BJ (cell line): Measurements from ENCODE around the gene ARL15. TPM values are rescaled to one million over a fixed set of nuclear protein-coding genes. Genes with fewer than 3 reads are reported as not detected.
"Not testable (repeated sequence)": the region's sequence is repeated elsewhere in the genome, so short reads cannot be mapped to it uniquely, and the experiment has no call there.

Experiments used
- CTCF ChIA-PET: fragments of 350-600 bp; formaldehyde crosslinking; extraction: SDS; loops from one replicate; lab custom pipeline; 2021; ENCODE audit warnings: antibody characterized with exemption, inconsistent platforms; lab: Yijun Ruan, JAX
- POLR2A ChIA-PET: fragments of 300-600 bp; sonication (Branson Sonifier 250); formaldehyde crosslinking; extraction: SDS; loops from one replicate; lab custom pipeline; 2021; ENCODE audit warnings: antibody characterized with exemption; lab: Charles Lee
- DNase-seq: peaks from one replicate; pipeline ENCODE4 v3.0.0-alpha.2; 2011; ENCODE audit warnings: low read depth
- H3K27me3 ChIP-seq: 2 replicates; pipeline ENCODE4 v1.6.0; 2011; ENCODE audit warnings: low read length; ENCODE audit not compliant: control insufficient read depth, insufficient read depth
- H3K36me3 ChIP-seq: 2 replicates; pipeline ENCODE4 v1.5.1; 2011; ENCODE audit warnings: low read length; ENCODE audit not compliant: control insufficient read depth, insufficient read depth
- H3K4me3 ChIP-seq: 2 replicates; pipeline ENCODE4 v1.5.1; 2011; ENCODE audit warnings: low read depth, mild to moderate bottlenecking, control low read depth, low read length
- CTCF ChIP-seq: IDR thresholded peaks from 2 replicates; pipeline ENCODE4 v1.5.1; 2011; ENCODE audit warnings: low read depth, mild to moderate bottlenecking, control low read depth, inconsistent platforms, low read length, moderate library complexity; ENCODE audit not compliant: insufficient read depth
- polyA plus RNA-seq: library from polyadenylated mRNA; depleted of rRNA; stranded (reverse); fragments of >200 nt; gene quantifications from 2 replicates; pipeline ENCODE4 v1.2.3, GENCODE V29; 2011

The ARL15 gene
- polyA plus RNA-seq, 1 experiment: 11.9 TPM

- DNase-seq: no peak
- no peak overlapping the region for H3K4me3 ChIP-seq
- ChIA-PET CTCF (interaction anchor here (1.3 kb wide), 1 partner anchor 88 kb away, joined by 3 read pairs; no protein-coding TSS in a partner anchor), POLR2A (no interaction called here)
- no peak for TF ChIP-seq CTCF
- no peaks in the 10 kb centered on the region for H3K27me3 ChIP-seq
- H3K36me3 ChIP-seq: no peaks in the 10 kb centered on the region
Measured at GRCh38 chr5:53871775-53872174, 438.6 kb downstream of the ARL15 start.

GRCh38 chr5:53871050-53871449 is 439.3 kb downstream of the ARL15 start:
- ChIA-PET CTCF (no interaction called here), POLR2A (no interaction called here)
- H3K27me3 ChIP-seq: peaks cover 3% of the 10 kb centered on the region; the same call in 1 of the 2 replicates
- H3K4me3 ChIP-seq: no peak overlapping the region
- no peak for TF ChIP-seq CTCF
- DNase-seq: no peak
- H3K36me3 ChIP-seq: no peaks in the 10 kb centered on the region

GRCh38 chr5:53858700-53859456 is 451.5 kb downstream of the ARL15 start:
- TF ChIP-seq CTCF: no peak
- H3K4me3 ChIP-seq: no peak overlapping the region
- no peaks in the 10 kb centered on the region for H3K36me3 ChIP-seq
- POLR2A ChIA-PET: no interaction called here
- H3K27me3 ChIP-seq: no peaks in the 10 kb centered on the region
- no peak for DNase-seq
- CTCF ChIA-PET: interaction anchor here (0.6 kb wide), 1 partner anchor 28 kb away, joined by 3 read pairs; no protein-coding TSS in a partner anchor

GRCh38 chr5:53856506-53856905 is 453.9 kb downstream of the ARL15 start:
- Histone ChIP-seq H3K27me3 (no peaks in the 10 kb centered on the region), H3K4me3 (no peak overlapping the region), H3K36me3 (no peaks in the 10 kb centered on the region)
- ChIA-PET CTCF (no interaction called here), POLR2A (no interaction called here)
- no peak for TF ChIP-seq CTCF
- no peak for DNase-seq

- H3K4me3 ChIP-seq, H3K36me3 ChIP-seq, DNase-seq, POLR2A ChIA-PET, H3K27me3 ChIP-seq: not testable (repeated sequence)
- CTCF ChIA-PET: interaction anchor here (1.1 to 1.4 kb wide), 2 partner anchors 9 to 13 kb away, joined by 3 to 4 read pairs; no protein-coding TSS in a partner anchor
Measured at GRCh38 chr5:53836851-53837430, 473.4 kb downstream of the ARL15 start.
